IPS-18a (cell line): ENCODE results near the gene VOPP1.
"Not testable (repeated sequence)": the region's sequence is repeated elsewhere in the genome, so short reads cannot be mapped to it uniquely, and the experiment has no call there.

Source experiments
- H3K27ac ChIP-seq: one replicate; pipeline ENCODE4 v1.5.1; 2013; ENCODE audit warnings: low read length
- H3K27me3 ChIP-seq: one replicate; pipeline ENCODE4 v1.6.1; 2013; ENCODE audit warnings: mild to moderate bottlenecking, low read length; ENCODE audit not compliant: control insufficient read depth, insufficient read depth
- H3K36me3 ChIP-seq: one replicate; pipeline ENCODE4 v1.6.1; 2013; ENCODE audit warnings: low read depth, low read length; ENCODE audit not compliant: control insufficient read depth
- H3K4me1 ChIP-seq: one replicate; pipeline ENCODE4 v1.6.1; 2013; ENCODE audit warnings: low read depth, low read length; ENCODE audit not compliant: control insufficient read depth
- H3K4me3 ChIP-seq: one replicate; pipeline ENCODE4 v1.5.1; 2013; ENCODE audit warnings: low read length
- H3K9ac ChIP-seq: one replicate; pipeline ENCODE4 v1.6.1; 2013; ENCODE audit warnings: mild to moderate bottlenecking, low read length, moderate library complexity
- H3K9me3 ChIP-seq: one replicate; pipeline ENCODE4 v1.6.1; 2013; ENCODE audit warnings: low read depth, low read length; ENCODE audit not compliant: control insufficient read depth

Gene VOPP1

DNA sequence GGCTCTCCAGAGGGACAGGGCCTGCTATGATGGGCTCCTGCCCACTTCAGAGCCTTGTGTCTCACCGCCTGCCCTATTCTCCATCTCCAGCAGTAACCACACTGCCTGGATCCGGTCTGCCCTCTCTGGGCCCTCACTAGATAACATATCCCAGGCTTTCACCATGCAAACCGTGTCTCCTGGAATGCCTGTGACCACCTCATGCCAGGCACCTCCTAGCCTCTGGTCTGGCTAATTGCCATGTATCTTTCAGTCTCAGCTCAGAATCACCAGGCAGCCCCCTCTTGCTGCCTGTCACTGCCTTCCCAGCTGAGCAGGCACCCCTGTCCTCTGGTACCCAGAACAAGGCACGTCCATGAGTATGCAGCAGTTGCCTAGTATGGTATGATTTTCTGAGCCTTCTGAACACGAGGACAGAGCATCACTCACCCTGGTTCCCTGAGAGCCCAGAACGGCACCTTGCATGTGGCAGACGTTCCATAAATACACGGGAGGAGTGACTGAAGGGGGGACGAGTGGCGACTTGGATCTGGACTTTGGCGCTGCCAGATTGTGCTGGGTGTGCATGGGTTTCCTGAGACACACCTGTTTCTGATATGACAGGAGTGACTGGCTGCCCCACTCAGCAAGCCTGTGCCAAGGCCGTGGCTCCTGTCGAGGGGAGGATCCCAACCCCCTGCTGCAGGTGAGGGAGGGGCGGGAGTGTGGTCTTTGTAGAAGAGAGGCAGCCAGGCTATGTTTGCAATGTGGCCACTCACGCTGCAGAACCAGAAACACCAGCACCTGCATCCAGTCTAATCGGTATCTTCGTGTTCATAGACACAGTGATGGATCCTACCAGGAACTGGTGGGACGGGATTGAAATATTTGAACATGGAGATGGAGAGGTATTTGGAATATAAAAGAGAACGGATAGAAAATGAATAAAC, 95.2 kb downstream of the VOPP1 start:
- Histone ChIP-seq H3K4me3 (no peak overlapping the region), H3K27ac (no peak overlapping the region), H3K36me3 (no peaks in the 10 kb centered on the region), H3K9ac (no peak overlapping the region), H3K9me3 (no peaks in the 10 kb centered on the region), H3K4me1 (peaks cover 3% of the 10 kb centered on the region), H3K27me3 (no peaks in the 10 kb centered on the region)

DNA sequence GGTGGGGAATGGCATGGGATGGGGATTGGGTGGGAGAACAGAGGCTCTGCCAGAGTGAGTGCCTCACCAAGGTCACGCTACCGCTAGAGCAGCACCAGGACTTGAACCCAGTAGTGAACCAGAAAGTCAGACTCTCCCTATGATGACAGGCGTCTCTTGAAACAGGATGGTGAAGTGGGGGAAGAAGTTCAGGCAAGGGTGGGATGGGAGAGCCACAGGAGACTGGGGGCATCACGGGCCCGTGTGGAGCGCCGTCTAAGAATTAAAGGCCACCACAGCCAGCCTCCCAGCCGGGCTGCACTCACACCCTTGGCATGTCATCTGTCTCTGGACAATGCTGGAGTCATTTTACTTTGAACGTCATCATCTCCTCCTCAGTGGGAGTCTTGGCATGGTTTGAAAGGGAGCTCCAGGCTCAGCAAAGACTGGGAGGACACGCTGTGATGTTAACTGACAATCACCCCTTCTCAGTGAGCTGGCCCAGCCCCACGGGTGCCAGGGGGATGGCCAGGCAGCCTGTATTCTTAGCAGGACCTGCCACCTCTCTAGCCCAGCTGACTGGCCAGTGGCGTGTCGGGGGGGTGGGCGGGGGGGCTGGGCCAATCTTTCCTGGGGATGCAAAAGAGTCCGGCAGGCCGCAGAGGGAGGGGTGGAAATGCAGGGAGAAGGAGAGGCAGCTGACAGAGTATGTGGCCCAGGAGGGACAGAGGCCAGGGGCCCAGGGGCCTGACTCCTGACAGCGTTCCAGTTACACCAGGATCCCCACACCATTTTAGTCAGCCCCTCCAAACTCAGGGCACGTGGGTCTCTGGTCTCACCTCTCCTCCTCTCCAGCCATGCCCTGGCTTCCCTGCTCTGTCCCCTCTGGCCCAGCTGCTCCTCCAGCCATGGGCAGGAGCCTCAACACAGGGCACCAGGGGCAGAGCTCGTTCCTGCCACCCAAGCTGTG, 96.2 kb downstream of the VOPP1 start:
- Histone ChIP-seq H3K4me1 (no peaks in the 10 kb centered on the region), H3K27me3 (no peaks in the 10 kb centered on the region), H3K9me3 (no peaks in the 10 kb centered on the region), H3K27ac (no peak overlapping the region), H3K9ac (no peak overlapping the region), H3K36me3 (no peaks in the 10 kb centered on the region), H3K4me3 (no peak overlapping the region)

DNA sequence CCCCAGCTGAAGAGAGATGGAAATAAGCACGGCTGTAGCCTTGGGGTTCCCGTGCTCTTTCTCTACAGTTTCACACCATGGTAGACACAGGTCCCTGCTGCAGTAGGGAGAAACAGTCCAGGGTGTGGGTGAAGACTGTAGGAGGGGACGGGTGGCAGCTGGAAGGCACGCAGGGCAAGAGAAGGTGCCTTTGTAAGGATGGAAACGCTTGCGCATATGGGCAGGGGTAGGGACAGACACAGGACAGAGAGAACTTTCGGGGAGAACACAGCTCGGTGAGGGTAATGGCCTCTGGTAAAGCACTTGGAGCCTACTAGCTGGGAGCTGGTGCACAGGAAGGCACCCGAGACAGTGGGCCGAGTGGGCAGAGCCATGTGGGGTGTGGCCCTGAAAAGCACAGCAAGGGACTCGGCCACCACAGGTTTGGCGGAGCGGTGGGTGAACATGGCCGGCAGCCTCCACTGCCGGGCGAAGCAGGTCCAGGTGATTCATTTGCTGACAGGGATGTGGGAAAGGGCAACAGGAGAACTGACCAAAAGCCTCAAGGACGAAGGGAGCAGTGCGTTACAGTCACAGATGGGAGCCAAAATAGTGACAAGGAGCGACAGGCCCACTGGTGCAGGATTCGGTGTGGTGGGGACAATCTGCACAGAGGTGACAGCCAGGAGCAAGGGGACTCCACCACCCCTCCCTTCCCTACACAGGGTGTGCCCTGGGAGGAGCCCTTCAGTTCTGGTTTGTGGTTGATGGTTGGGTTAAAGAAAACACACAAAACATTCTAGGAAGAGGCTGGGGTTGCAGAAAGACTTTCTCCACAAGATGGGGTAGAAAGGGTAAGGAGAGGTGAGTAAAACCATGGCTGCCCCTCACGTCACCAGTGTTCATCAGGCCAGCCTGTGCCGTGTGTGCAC, 97.1 kb downstream of the VOPP1 start:
- H3K4me1 ChIP-seq, result no peaks in the 10 kb centered on the region
- H3K27ac ChIP-seq, result no peak overlapping the region
- H3K36me3 ChIP-seq, result no peaks in the 10 kb centered on the region
- no peaks in the 10 kb centered on the region for H3K27me3 ChIP-seq
- H3K9ac ChIP-seq, result no peak overlapping the region
- no peaks in the 10 kb centered on the region for H3K9me3 ChIP-seq
- no peak overlapping the region for H3K4me3 ChIP-seq

DNA sequence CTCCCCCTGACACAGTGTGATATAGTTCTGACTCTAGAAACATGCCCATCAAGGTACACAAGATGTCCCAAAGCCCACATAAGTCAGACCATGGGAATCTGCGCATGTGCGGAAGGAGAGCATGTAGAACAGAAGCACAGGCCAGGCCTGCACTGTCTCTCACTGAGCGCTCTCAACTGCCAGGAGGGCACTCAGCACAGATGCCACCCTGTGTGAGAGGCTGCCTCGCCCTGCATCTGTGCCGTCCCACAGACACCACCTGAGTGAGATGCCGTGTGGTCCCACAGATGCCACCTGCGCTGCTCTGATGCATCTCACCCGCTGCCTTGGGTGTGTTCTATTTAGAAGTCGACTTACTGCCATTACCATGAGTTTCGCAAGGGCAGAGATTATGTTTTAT, 98.4 kb downstream of the VOPP1 start:
- H3K36me3 ChIP-seq, result no peaks in the 10 kb centered on the region
- no peak overlapping the region for H3K4me3 ChIP-seq
- H3K9me3 ChIP-seq, result no peaks in the 10 kb centered on the region

DNA sequence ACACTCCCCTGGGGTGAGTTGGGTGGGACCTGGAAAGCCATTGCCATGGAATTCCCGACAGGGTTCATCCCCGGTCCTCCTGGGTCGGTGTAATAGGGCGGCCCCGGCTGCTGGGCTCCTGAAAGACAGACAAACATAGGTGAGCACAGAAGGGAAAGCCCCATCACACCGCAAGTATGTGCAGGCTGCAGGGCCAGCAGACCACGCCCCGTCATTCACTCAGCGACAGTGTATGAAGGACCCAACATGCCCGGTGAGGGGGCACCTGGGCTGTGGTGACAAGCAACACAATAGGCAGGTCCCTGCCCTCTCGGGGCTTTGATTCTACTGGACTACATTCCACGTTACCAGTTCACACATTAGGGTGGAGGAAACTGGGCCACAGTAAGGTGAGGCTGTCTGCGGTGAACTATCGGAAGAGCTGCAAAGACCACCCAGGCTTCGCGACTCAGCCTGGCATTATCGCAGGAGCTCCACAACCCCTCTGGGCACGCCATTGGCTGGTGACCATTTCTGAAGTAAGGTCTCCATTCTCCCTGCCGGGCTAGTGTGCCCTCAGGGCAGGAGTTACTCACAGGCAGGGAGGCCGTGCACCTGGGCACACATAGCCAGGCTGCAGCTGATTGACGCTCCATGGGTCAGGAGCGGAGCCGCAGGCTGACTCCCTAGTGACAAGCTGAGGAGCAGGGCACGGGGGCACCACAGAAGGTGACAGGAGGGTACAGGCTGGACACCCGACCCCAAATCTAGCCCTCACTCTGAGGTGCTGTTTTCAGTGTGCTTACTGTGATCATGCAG, 99.2 kb downstream of the VOPP1 start:
- no peaks in the 10 kb centered on the region for H3K4me1 ChIP-seq
- no peaks in the 10 kb centered on the region for H3K27me3 ChIP-seq
- H3K36me3 ChIP-seq, result no peaks in the 10 kb centered on the region
- no peak overlapping the region for H3K27ac ChIP-seq
- H3K9me3 ChIP-seq, result no peaks in the 10 kb centered on the region
- H3K4me3 ChIP-seq, result no peak overlapping the region
- no peak overlapping the region for H3K9ac ChIP-seq

More for the DNA sequence above, 98.4 kb downstream of the VOPP1 start:
- H3K9ac ChIP-seq, result no peak overlapping the region
- no peak overlapping the region for H3K27ac ChIP-seq
- H3K27me3 ChIP-seq, result no peaks in the 10 kb centered on the region
- H3K4me1 ChIP-seq, result no peaks in the 10 kb centered on the region

DNA sequence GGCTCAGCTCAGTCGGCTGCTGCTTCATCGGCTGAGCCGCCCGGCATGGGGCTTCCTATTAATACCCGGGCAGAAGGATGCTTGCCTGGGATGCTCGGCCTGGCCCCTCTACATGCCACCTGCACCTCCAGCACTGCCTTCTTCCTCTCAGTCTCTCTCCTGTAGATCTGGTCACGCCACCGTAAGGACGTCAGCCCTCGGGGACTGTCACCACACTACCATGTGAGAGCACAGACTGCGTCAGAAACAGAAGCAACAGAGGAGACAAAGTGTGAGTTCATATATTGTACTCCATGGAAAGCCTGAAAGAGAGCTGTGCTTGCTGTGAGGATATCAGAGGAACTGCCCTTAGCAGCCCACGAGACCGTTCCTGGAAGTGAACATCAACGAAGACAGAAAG, 99.9 kb downstream of the VOPP1 start:
- not testable (repeated sequence) for H3K4me3 ChIP-seq, H3K9me3 ChIP-seq, H3K27ac ChIP-seq, H3K4me1 ChIP-seq, H3K27me3 ChIP-seq, H3K36me3 ChIP-seq, H3K9ac ChIP-seq

DNA sequence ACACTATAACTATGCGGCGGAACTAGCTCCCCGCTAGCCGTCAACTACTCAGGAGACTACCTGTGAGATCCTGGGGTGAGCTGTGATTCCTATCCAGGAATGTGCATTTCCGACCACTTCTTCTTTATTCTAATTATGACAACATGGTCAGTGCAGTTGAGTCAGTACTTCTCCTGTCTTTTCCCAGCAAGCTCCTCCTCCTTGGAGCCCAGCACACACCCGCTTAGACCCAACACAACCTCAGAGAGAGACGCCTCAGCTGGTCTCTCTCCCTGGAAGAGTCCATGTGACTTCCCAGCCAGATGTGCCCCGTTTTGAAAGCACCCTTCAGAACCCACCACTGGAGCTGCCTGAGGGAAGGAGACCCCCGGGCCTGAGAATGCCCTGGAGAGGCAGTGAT, 100.7 kb downstream of the VOPP1 start:
- H3K27me3 ChIP-seq, H3K4me1 ChIP-seq, H3K36me3 ChIP-seq, H3K27ac ChIP-seq, H3K4me3 ChIP-seq, H3K9ac ChIP-seq, H3K9me3 ChIP-seq: not testable (repeated sequence)

DNA sequence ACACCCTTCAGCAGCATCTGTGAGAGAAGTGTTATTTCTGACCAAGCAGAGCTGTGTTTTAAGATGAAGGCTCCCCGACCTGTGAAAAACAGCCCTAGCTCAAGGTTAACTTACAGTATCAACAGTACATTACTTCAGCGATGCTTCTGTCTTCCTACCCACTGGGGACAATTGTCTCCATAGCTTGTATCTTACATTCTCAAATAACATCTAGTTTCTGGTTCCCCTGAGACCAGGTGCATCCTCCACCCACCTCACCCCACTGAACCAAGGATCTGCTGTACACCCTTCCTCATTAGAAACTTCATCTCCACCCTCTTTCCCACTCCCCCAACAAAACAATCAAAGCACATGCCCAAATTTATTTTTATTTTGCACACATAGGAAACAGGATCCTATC, 102.0 kb downstream of the VOPP1 start:
- H3K27ac ChIP-seq, result no peak overlapping the region
- H3K9ac ChIP-seq, result no peak overlapping the region
- no peaks in the 10 kb centered on the region for H3K4me1 ChIP-seq
- H3K27me3 ChIP-seq, result no peaks in the 10 kb centered on the region
- H3K36me3 ChIP-seq, result no peaks in the 10 kb centered on the region
- no peak overlapping the region for H3K4me3 ChIP-seq
- H3K9me3 ChIP-seq, result peaks cover 9% of the 10 kb centered on the region

DNA sequence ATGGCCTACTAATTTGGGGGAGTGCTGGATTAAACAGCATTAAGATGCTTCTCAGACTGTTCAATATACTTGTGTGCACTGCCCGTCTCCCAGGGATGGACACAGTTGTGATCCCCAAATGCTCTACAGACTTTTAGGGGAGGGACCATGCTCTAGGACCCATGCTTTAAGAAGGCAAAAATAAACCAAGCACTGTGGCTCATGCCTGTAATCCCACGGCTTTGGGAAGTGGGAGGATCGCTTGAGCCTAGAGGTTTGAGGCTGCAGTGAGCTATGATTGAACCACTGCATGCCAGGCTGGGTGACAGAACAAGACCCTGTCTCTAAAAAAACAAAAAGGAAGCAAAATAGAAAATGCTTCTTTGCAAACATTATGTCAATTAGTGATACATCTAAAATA, 102.6 kb downstream of the VOPP1 start:
- Histone ChIP-seq H3K27me3 (no peaks in the 10 kb centered on the region), H3K27ac (no peak overlapping the region), H3K4me1 (no peaks in the 10 kb centered on the region), H3K9ac (no peak overlapping the region), H3K36me3 (no peaks in the 10 kb centered on the region), H3K4me3 (no peak overlapping the region), H3K9me3 (peaks cover 9% of the 10 kb centered on the region)

DNA sequence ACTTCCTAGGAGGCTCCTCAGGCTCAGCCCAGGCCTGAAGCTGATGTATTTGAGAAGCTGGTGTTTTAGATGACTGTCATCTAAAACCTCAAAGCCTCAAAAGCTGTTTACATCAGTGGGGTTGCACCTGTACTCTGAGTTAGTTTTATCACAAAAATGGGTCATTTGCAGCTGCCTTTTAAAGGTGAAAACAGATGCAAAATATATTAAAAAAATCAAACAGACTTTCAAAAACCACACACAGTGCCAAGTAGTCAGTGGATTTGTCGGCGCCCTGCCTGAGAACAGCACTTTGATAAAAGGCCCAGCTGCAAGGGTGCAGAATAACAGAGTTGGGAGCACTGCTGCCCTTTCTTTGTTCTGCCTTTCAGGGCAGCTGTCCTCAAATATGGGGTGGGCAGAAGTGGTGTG, 103.0 kb downstream of the VOPP1 start:
- Histone ChIP-seq H3K4me1 (no peaks in the 10 kb centered on the region), H3K27ac (no peak overlapping the region), H3K9me3 (peaks cover 9% of the 10 kb centered on the region), H3K4me3 (no peak overlapping the region), H3K27me3 (no peaks in the 10 kb centered on the region), H3K9ac (no peak overlapping the region), H3K36me3 (no peaks in the 10 kb centered on the region)
